Measurements from ENCODE around the gene GBP4.

DNA sequence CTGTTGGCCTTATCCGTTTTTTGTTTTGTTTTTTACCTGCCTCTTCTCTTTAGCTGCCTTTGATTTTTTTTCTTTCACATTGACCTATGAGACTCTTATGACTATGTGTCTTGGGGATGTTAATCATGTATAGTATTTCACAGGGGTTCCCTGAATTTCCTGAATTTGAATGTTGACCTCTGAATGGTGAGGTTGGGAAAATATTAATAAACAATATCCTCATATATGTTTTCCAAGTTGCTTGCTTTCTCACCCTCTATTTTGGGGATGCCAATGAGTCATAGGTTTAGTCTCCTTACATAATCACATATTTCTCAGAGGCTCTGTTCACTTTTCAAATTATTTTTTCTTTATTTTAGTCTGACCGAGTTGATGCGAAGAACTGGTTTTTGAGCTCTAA is 44.3 kb upstream of the GBP4 start:
- TF ChIP-seq, protein P1, sequence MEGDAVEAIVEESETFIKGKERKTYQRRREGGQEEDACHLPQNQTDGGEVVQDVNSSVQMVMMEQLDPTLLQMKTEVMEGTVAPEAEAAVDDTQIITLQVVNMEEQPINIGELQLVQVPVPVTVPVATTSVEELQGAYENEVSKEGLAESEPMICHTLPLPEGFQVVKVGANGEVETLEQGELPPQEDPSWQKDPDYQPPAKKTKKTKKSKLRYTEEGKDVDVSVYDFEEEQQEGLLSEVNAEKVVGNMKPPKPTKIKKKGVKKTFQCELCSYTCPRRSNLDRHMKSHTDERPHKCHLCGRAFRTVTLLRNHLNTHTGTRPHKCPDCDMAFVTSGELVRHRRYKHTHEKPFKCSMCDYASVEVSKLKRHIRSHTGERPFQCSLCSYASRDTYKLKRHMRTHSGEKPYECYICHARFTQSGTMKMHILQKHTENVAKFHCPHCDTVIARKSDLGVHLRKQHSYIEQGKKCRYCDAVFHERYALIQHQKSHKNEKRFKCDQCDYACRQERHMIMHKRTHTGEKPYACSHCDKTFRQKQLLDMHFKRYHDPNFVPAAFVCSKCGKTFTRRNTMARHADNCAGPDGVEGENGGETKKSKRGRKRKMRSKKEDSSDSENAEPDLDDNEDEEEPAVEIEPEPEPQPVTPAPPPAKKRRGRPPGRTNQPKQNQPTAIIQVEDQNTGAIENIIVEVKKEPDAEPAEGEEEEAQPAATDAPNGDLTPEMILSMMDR (IDR thresholded peaks at IDR 0.05): no peak
- TF ChIP-seq POLR2A (IDR thresholded peaks at IDR 0.05): no peak

Data from right lobe of liver (tissue), 4 donors.